ENCODE measurements around the gene ANKRD12. TPM values are rescaled to one million over a fixed set of nuclear protein-coding genes. Genes with fewer than 3 reads are reported as not detected.
"Not testable (repeated sequence)": the region's sequence is repeated elsewhere in the genome, so short reads cannot be mapped to it uniquely, and the experiment has no call there.

The ANKRD12 gene
- total and polyA plus RNA-seq, 9 donors = 8.8 to 115 (median 72.9) TPM

DNA sequence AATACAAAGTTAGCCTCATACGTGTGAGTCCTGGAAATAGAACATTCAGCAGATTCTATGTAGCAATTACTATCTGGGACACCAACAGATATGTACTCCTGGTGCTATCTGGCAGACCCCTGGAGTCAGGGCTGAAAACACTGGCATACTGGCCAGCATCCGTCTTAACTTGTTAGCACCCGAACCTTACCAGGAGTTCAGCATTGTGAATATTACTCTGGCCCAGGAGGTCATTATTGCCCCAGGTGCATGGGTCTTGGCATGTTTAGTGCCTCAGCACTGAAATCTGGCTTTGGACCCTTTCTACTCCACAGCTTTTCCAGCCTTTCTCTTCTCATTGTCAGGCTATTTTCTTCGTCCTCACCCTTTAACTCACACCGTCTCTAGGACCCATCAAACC lies 46.0 kb upstream of the ANKRD12 start:
- no peaks in the 10 kb centered on the region for H3K9me3 ChIP-seq
- H3K36me3 ChIP-seq = no peaks in the 10 kb centered on the region
- H3K27me3 ChIP-seq = no peaks in the 10 kb centered on the region
- intact Hi-C loops (cut with DNase I) = no loop called here
- 82 to 88% (median 83%) methylated on average over 5 of the region's 5 CpGs for WGBS, 3 donors
- H3K4me3 ChIP-seq = no peak overlapping the region
- DNase-seq = no peak
- no peaks in the 10 kb centered on the region for H3K4me1 ChIP-seq (ENCODE audit: insufficient read depth)
- no peak for TF ChIP-seq EP300 (IDR thresholded peaks at IDR 0.05)
- H3K27ac ChIP-seq = no peak overlapping the region

DNA sequence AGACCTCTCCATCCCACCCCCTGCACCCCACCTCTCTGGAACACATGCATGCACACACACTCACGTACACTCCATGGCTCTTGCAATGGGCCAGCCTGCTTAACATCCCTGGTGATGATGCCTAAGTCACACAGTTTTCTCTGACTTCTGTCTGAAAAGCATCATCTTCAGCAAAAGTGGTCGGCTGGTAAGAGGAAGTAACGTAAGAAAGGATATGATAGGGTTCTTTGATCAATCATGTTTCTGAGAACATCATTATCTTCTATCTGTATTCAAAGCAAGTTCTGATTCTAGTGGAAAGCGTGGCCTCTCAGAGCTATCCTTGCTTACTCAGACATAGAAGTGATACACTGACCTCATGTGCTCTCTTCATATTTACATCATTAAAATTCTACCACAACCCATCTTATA lies 45.5 kb upstream of the ANKRD12 start:
- 86 to 90% (median 87%) methylated on average over 4 of the region's 4 CpGs for WGBS, 3 donors
- no peak overlapping the region for H3K4me3 ChIP-seq
- DNase-seq = no peak
- no peak overlapping the region for H3K27ac ChIP-seq
- H3K36me3 ChIP-seq = no peaks in the 10 kb centered on the region
- intact Hi-C loops (cut with DNase I) = no loop called here
- no peaks in the 10 kb centered on the region for H3K4me1 ChIP-seq (ENCODE audit: insufficient read depth)
- TF ChIP-seq CTCF (IDR thresholded peaks at IDR 0.05) (no peak), POLR2A (IDR thresholded peaks at IDR 0.05) (no peak), EP300 (IDR thresholded peaks at IDR 0.05) (no peak)
- H3K9me3 ChIP-seq = no peaks in the 10 kb centered on the region
- H3K27me3 ChIP-seq = no peaks in the 10 kb centered on the region

DNA sequence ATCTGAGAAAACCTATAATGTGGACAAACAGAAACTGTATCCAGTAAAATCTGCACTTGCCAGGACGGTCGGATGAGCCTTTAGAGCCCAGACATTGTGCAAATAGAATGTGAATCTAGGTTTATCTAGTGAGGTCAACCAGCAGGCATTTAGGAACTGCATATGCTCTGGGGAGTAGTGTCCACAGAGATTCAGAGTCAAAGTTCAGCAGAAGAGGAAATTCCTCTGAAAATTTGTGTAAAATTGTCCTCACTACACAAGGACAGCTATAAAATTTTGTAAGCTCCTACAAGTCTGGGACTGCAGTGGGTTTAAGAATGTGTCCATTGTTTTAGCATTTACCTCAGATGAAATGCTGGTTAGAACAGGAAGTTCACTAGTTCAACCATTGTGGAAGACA lies 43.9 kb upstream of the ANKRD12 start:
- Histone ChIP-seq H3K4me1 (ENCODE audit: insufficient read depth) (no peaks in the 10 kb centered on the region), H3K36me3 (no peaks in the 10 kb centered on the region), H3K27ac (no peak overlapping the region), H3K27me3 (no peaks in the 10 kb centered on the region), H3K4me3 (no peak overlapping the region), H3K9me3 (no peaks in the 10 kb centered on the region)
- TF ChIP-seq EP300 (IDR thresholded peaks at IDR 0.05) (no peak), POLR2A (IDR thresholded peaks at IDR 0.05) (no peak), CTCF (IDR thresholded peaks at IDR 0.05) (no peak)
- no peak for DNase-seq
- intact Hi-C loops (cut with DNase I) = no loop called here
- WGBS, 3 donors = 52 to 64% (median 61%) methylated on average over 2 of the region's 2 CpGs

DNA sequence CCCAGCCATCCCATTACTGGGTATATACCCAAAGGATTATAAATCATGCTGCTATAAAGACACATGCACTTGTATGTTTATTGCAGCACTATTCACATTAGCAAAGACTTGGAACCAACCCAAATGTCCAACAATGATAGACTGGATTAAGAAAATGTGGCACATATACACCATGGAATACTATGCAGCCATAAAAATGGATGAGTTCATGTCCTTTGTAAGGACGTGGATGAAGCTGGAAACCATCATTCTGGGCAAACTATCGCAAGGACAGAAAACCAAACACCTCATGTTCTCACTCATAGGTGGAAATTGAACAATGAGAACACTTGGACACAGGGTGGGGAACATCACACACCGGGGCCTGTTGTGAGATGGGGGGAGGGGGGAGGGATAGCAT lies 43.5 kb upstream of the ANKRD12 start:
- H3K27me3 ChIP-seq; H3K4me1 ChIP-seq (ENCODE audit: insufficient read depth); H3K36me3 ChIP-seq; DNase-seq; intact Hi-C loops (cut with DNase I); H3K27ac ChIP-seq; H3K9me3 ChIP-seq; H3K4me3 ChIP-seq: not testable (repeated sequence)
- 74 to 91% (median 77%) methylated on average over 3 of the region's 3 CpGs for WGBS, 3 donors

DNA sequence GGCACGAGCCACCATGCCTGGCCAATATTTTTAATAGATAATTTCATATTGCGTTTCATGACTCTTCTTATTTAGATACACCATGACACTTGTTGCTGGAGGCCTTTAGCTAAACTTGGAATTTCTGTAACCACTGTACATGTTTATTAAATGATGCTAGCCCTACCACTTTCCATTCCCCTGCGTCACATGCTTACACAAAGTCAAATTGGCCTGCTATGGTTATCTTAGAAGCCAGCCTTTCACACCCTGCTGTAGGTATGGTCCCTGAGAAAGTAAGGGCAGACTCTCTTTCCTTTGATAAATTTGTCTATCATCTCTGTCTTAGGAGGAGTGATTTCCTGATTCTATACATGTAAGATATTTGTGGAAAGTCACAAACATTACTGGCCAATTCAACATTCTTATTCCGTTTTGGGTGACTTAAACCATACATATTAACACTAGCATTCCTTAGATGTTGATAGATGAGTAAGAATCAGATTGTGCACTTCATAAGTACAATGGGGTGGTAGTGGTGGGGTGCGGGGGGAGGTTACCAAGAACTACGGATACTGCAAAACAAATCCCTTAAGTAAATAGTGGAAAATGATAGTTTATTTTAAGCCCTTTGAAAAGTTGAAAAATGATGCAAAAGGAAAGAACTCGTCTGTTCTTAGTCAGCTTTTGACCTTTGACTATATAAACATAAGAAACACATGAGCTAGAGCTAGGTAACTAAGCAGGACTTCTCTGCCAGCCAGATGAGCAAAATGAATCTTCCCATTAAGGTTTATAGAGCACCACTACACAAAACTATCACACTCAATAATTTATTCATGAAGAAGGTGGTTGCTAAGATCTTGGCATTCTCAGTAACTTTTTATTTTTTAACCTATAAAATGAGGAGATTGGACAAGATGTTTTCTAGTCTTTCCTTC lies 42.0 kb upstream of the ANKRD12 start:
- 61 to 72% (median 66%) methylated on average over 7 of the region's 7 CpGs for WGBS, 3 donors
- no peaks in the 10 kb centered on the region for H3K4me1 ChIP-seq (ENCODE audit: insufficient read depth)
- intact Hi-C loops (cut with DNase I) = no loop called here
- H3K9me3 ChIP-seq = no peaks in the 10 kb centered on the region
- no peak for DNase-seq
- TF ChIP-seq POLR2A (IDR thresholded peaks at IDR 0.05) = no peak
- no peak overlapping the region for H3K27ac ChIP-seq
- H3K27me3 ChIP-seq = no peaks in the 10 kb centered on the region
- H3K4me3 ChIP-seq = no peak overlapping the region
- no peaks in the 10 kb centered on the region for H3K36me3 ChIP-seq

DNA sequence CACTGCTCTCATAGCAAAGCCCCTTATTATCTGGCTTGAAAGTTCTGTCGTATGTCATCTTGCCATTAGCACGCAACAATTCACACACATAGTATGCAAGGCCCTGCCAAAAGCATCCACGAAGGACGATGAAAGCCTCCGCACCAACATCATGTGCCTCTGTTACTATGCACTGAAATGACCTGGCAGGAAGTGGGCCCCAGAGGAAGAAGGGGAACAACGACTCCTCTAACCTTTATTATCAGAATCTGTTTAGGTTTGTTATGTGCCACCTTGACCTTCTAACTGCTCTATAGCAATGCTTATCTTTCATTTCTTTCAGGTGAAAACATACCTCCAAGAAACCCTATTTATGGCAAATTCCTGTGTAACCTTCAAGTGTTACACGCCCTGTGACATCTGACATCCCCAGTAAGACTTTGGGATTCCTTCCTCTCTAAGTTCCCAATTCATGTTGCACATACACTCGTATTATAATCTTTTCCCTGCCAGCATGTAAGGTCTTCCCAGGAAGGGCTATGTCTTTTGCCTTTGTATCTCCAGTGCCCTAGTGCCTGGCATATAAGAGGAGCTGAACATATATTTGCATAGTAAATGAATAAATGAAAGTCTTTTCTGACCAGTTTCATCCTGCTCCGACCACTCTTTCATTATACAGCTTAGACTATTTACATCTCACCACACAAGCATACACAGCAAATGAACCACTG lies 41.1 kb upstream of the ANKRD12 start:
- intact Hi-C loops (cut with DNase I) = no loop called here
- H3K27ac ChIP-seq = no peak overlapping the region
- DNase-seq = no peak
- H3K9me3 ChIP-seq = no peaks in the 10 kb centered on the region
- H3K4me3 ChIP-seq = no peak overlapping the region
- 57 to 63% (median 63%) methylated on average over 9 of the region's 9 CpGs for WGBS, 3 donors
- no peaks in the 10 kb centered on the region for H3K27me3 ChIP-seq
- H3K4me1 ChIP-seq (ENCODE audit: insufficient read depth) = no peaks in the 10 kb centered on the region
- no peaks in the 10 kb centered on the region for H3K36me3 ChIP-seq
- TF ChIP-seq EP300 (IDR thresholded peaks at IDR 0.05) (no peak), POLR2A (IDR thresholded peaks at IDR 0.05) (no peak), CTCF (IDR thresholded peaks at IDR 0.05) (no peak)
